Glutamatergic neuron (in vitro differentiated cells): ENCODE results near the gene MROH7. TPM values are rescaled to one million over a fixed set of nuclear protein-coding genes. Genes with fewer than 3 reads are reported as not detected.

ENCODE experiments used
- DNase-seq: peaks from one replicate; pipeline ENCODE4 v3.0.0; 2022
- H3K27ac Mint-ChIP-seq: one replicate; pipeline ENCODE4 v1.8.0; 2020; ENCODE audit warnings: mild to moderate bottlenecking, mixed read lengths, inconsistent platforms; ENCODE audit not compliant: unreplicated experiment
- H3K27me3 Mint-ChIP-seq: one replicate; pipeline ENCODE4 v1.8.0; 2020; ENCODE audit warnings: mild to moderate bottlenecking, moderate library complexity, mixed read lengths, inconsistent platforms; ENCODE audit not compliant: unreplicated experiment
- H3K36me3 Mint-ChIP-seq: one replicate; pipeline ENCODE4 v1.8.0; 2020; ENCODE audit warnings: mild to moderate bottlenecking, mixed read lengths, inconsistent platforms; ENCODE audit not compliant: unreplicated experiment
- H3K4me1 Mint-ChIP-seq: one replicate; pipeline ENCODE4 v1.8.0; 2020; ENCODE audit warnings: mild to moderate bottlenecking, low read depth, mixed read lengths, inconsistent platforms; ENCODE audit not compliant: unreplicated experiment
- H3K4me3 Mint-ChIP-seq: one replicate; pipeline ENCODE4 v1.8.0; 2020; ENCODE audit warnings: mild to moderate bottlenecking, mixed read lengths, inconsistent platforms; ENCODE audit not compliant: unreplicated experiment
- H3K9me3 Mint-ChIP-seq: one replicate; pipeline ENCODE4 v1.8.0; 2020; ENCODE audit warnings: mild to moderate bottlenecking, moderate library complexity, mixed read lengths, inconsistent platforms; ENCODE audit not compliant: unreplicated experiment
- total RNA-seq: library from RNA; stranded (reverse); fragmentation: NEBNext Ultra II Directional; extraction: Animal tissue kit (Norgen Biotek cat#: 25700); gene quantifications from one replicate; pipeline ENCODE4 v1.2.1, GENCODE V29; 2021; ENCODE audit not compliant: unreplicated experiment
- TF ChIP-seq, protein P1 (sequence below): fragments of 200-600 bp; sonication (generic); IDR thresholded peaks from one replicate; pipeline ENCODE4 v1.5.0; 2021; ENCODE audit not compliant: partially characterized antibody, unreplicated experiment

The MROH7 gene
- total RNA-seq, 1 donor from 2014 or later = not detected

DNA sequence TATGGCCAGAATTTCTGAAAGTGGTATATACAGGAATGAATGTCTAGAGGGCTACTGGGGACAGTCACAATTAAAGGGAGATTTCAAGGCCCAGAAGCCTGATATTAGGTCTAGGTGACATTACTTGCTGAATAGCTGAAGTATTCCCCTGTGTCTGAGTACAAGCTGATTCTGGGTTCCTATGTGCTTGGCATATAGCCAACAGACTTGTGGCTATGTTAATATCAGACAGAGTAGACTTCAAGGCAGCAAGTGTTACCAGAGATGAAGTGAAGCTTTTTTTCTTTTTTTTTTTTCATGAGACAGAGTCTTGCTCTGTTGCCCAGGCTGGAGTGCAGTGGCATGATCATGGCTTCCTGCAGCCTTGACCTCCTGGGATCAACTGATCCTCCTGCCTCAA lies 82.4 kb downstream of the MROH7 start:
- Mint-ChIP-seq H3K4me3 (no peak overlapping the region), H3K27me3 (no peaks in the 10 kb centered on the region), H3K4me1 (no peaks in the 10 kb centered on the region), H3K36me3 (peaks cover 30% of the 10 kb centered on the region), H3K27ac (no peak overlapping the region), H3K9me3 (peaks cover 3% of the 10 kb centered on the region)
- TF ChIP-seq, protein P1, sequence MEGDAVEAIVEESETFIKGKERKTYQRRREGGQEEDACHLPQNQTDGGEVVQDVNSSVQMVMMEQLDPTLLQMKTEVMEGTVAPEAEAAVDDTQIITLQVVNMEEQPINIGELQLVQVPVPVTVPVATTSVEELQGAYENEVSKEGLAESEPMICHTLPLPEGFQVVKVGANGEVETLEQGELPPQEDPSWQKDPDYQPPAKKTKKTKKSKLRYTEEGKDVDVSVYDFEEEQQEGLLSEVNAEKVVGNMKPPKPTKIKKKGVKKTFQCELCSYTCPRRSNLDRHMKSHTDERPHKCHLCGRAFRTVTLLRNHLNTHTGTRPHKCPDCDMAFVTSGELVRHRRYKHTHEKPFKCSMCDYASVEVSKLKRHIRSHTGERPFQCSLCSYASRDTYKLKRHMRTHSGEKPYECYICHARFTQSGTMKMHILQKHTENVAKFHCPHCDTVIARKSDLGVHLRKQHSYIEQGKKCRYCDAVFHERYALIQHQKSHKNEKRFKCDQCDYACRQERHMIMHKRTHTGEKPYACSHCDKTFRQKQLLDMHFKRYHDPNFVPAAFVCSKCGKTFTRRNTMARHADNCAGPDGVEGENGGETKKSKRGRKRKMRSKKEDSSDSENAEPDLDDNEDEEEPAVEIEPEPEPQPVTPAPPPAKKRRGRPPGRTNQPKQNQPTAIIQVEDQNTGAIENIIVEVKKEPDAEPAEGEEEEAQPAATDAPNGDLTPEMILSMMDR = no peak
- no peak for DNase-seq

DNA sequence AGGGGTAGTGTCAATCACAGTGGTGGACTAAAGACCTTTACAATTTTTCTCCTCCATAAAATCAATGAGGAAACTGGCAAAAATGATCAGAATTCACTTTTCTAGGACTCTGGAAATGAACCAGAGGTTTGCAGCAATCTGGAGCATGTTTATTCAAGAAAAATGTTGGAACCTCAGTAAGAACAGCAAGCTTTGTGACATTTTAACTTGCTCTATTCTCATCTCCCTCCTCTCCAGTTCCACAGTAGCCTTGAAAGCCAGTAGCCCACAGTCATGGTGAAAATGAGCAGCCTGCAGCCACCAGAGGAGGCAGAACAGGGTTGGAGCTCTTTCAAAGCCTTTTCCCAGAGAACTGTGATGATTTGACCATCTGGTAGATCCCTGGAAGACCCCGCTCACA lies 83.2 kb downstream of the MROH7 start:
- Mint-ChIP-seq H3K9me3 (peaks cover 3% of the 10 kb centered on the region), H3K27me3 (no peaks in the 10 kb centered on the region), H3K4me3 (no peak overlapping the region), H3K4me1 (no peaks in the 10 kb centered on the region), H3K27ac (no peak overlapping the region), H3K36me3 (peaks cover 30% of the 10 kb centered on the region)
- TF ChIP-seq, protein P1 = no peak
- no peak for DNase-seq

DNA sequence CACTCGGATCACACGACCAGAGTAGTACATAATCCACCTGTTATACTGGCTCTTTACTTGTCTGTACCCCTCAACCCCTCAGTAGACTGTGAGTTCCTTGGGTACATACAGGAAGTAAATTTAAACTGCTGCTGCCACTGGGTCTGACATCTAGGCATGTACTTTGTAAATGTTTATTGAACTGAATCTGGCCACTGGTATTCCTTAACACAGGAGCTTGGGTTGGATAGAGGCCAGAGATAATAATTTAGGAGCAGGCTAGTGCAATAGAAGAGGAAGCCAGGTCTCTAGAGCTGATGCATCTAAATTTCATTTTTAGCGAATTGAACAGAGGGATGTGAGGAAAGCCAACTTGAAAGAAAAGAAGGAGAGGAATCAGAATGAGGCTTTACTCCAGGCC lies 86.4 kb downstream of the MROH7 start:
- DNase-seq = no peak
- H3K4me3 Mint-ChIP-seq = no peak overlapping the region

DNA sequence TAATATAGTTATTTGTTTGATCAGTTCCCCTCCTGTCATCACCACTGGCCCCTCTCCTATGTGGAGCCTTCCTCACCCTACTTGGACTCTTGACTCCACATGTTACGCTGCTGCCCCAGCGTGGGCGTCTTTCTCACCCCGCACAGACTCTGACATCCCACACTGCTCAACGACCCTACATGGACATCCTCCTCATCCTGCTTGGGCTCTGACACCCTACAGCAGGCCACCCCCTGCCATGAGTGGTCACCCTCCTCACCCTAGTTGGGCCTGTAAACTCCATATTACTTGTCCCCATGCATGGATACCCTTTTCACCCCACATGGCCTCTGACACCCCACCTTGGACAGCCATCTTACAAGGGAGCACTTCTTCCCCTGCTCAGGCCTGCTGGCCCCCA lies 95.1 kb downstream of the MROH7 start:
- TF ChIP-seq, protein P1 = no peak
- no peak for DNase-seq
- Mint-ChIP-seq H3K27me3 (no peaks in the 10 kb centered on the region), H3K4me1 (no peaks in the 10 kb centered on the region), H3K27ac (no peak overlapping the region), H3K9me3 (no peaks in the 10 kb centered on the region), H3K4me3 (no peak overlapping the region), H3K36me3 (peaks cover 5% of the 10 kb centered on the region)

More for the DNA sequence above, 86.4 kb downstream of the MROH7 start:
- TF ChIP-seq, protein P1 = no peak
- Mint-ChIP-seq H3K27ac (no peak overlapping the region), H3K36me3 (peaks cover 30% of the 10 kb centered on the region), H3K4me1 (no peaks in the 10 kb centered on the region), H3K27me3 (no peaks in the 10 kb centered on the region), H3K9me3 (peaks cover 3% of the 10 kb centered on the region)

DNA sequence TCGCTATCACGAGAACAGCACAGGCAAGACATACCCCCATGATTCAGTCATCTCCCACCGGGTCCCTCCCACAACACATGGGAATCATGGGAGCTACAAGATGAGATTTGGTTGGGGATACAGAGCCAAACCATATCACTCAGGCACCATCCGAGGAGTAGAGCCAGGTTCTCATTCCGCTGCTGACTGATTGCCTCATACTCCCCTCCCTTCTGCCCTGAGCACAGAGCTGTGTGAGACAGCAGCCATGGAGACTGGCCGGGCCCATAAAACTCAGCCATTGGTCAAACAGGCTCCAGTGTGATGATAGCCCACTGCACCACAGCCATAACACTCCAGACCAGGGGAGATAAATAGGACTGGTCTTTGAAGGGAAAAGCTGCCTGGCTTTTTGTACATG lies 96.7 kb downstream of the MROH7 start:
- H3K4me1 Mint-ChIP-seq = peaks cover 3% of the 10 kb centered on the region
- TF ChIP-seq, protein P1 = no peak
- no peak overlapping the region for H3K4me3 Mint-ChIP-seq
- H3K9me3 Mint-ChIP-seq = no peaks in the 10 kb centered on the region
- no peak overlapping the region for H3K27ac Mint-ChIP-seq
- H3K27me3 Mint-ChIP-seq = no peaks in the 10 kb centered on the region
- H3K36me3 Mint-ChIP-seq = peaks cover 5% of the 10 kb centered on the region
- no peak for DNase-seq
